RWPE2 (cell line): ENCODE data around the gene BTBD3.

Experiments
- ATAC-seq: fragments of 200-7000 bp; cut with Tn5 transposase; 3 replicates; pipeline ENCODE4 v1.9.1; 2021; ENCODE audit warnings: low read depth
- DNase-seq: peaks from one replicate; pipeline ENCODE4 v3.0.0-alpha.2; 2020; ENCODE audit warnings: low spot score
- H3K27ac ChIP-seq: fragments of 450-650 bp; 2 replicates; pipeline ENCODE4 v1.5.1; 2017; ENCODE audit warnings: mild to moderate bottlenecking; ENCODE audit not compliant: poor library complexity, severe bottlenecking
- H3K27me3 ChIP-seq: fragments of 250-450 bp; sonication (Bioruptor Pico); 2 replicates; pipeline ENCODE4 v1.5.1; 2021; ENCODE audit warnings: mild to moderate bottlenecking, moderate library complexity; ENCODE audit not compliant: insufficient read depth, poor library complexity, severe bottlenecking
- H3K36me3 ChIP-seq: fragments of 250-450 bp; sonication (Bioruptor Pico); 2 replicates; pipeline ENCODE4 v1.5.1; 2020; ENCODE audit warnings: low read depth, mild to moderate bottlenecking, moderate library complexity
- H3K4me1 ChIP-seq: fragments of 250-450 bp; sonication (Bioruptor Pico); 2 replicates; pipeline ENCODE4 v1.5.1; 2021; ENCODE audit warnings: mild to moderate bottlenecking, moderate library complexity; ENCODE audit not compliant: insufficient read depth, poor library complexity, severe bottlenecking
- H3K4me3 ChIP-seq: fragments of 250-450 bp; sonication (Bioruptor Pico); 2 replicates; pipeline ENCODE4 v1.5.1; 2021; ENCODE audit warnings: mild to moderate bottlenecking, moderate library complexity; ENCODE audit not compliant: severe bottlenecking
- H3K9me3 ChIP-seq: fragments of 250-450 bp; sonication (Bioruptor Pico); 2 replicates; pipeline ENCODE4 v1.5.1; 2021; ENCODE audit warnings: mild to moderate bottlenecking, moderate library complexity; ENCODE audit not compliant: severe bottlenecking
- TF ChIP-seq, protein P1 (sequence below): fragments of 450-650 bp; IDR thresholded peaks from one replicate; pipeline ENCODE4 v1.5.1; 2017; ENCODE audit warnings: mild to moderate bottlenecking, moderate library complexity; ENCODE audit not compliant: poor library complexity, severe bottlenecking

BTBD3 gene

DNA sequence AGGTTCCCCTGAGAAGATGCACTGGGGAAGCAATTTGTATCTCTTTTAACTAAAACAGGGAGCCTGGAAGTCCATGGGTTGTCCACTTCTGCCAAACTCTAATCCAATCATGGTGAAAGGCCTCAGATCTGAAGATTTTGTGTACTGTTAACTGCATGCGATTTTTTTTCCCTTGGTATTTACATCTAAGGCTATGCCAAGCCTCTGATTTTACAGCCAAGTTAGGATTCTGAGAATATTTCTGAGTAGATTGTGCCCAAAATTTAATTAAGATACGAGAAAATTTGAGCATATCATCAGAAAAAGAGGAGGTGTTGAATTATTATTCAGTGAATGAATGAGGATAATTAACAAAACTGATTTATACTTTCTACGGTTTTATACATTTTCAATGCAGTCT is 34.0 kb downstream of the BTBD3 start:
- ATAC-seq (no peak), DNase-seq (no peak)
- TF ChIP-seq, protein P1, sequence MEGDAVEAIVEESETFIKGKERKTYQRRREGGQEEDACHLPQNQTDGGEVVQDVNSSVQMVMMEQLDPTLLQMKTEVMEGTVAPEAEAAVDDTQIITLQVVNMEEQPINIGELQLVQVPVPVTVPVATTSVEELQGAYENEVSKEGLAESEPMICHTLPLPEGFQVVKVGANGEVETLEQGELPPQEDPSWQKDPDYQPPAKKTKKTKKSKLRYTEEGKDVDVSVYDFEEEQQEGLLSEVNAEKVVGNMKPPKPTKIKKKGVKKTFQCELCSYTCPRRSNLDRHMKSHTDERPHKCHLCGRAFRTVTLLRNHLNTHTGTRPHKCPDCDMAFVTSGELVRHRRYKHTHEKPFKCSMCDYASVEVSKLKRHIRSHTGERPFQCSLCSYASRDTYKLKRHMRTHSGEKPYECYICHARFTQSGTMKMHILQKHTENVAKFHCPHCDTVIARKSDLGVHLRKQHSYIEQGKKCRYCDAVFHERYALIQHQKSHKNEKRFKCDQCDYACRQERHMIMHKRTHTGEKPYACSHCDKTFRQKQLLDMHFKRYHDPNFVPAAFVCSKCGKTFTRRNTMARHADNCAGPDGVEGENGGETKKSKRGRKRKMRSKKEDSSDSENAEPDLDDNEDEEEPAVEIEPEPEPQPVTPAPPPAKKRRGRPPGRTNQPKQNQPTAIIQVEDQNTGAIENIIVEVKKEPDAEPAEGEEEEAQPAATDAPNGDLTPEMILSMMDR = no peak
- Histone ChIP-seq H3K36me3 (no peaks in the 10 kb centered on the region), H3K27me3 (no peaks in the 10 kb centered on the region), H3K27ac (no peak overlapping the region), H3K4me3 (no peak overlapping the region), H3K9me3 (no peaks in the 10 kb centered on the region), H3K4me1 (no peaks in the 10 kb centered on the region)

DNA sequence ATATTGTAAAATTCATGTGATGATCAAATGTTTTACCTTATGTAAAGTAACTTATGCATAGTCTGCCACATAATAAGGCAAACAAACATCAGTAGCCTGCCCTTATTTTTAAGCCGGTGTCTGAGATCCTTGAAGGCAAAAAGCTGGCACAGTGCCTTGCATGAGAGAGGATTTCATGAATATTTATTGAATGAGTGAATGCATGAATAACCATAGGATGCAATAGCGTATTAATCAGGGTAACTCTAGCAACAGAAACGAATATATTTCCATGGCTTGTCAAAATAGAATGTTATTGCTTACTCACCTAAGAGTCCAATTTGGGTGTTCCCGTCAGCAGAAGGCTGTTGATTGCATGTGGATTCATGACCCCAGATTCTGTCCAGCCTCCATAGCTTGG is 34.9 kb downstream of the BTBD3 start:
- Histone ChIP-seq H3K4me1 (no peaks in the 10 kb centered on the region), H3K9me3 (no peaks in the 10 kb centered on the region), H3K4me3 (no peak overlapping the region), H3K36me3 (no peaks in the 10 kb centered on the region), H3K27me3 (no peaks in the 10 kb centered on the region), H3K27ac (no peak overlapping the region)
- DNase-seq (no peak), ATAC-seq (no peak)
- TF ChIP-seq, protein P1 = no peak

DNA sequence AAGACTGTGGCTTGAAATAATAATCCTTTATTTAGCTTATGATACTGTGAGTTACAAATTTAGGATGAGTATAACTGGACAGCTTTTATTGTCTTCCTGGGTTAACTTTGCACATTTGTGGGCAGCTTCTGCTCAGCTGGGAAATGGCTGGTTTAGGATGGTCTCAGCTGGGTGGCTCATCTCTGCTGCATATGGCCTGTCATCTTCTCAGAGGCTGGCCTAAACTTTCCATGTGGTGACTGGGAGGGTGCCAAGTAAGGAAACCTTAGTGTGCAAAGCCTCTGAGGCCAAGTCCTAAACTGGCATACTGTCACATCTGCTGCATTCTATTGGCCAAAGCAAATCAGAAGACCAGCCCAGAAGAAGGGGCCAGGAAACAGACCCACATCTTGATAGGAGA is 40.2 kb downstream of the BTBD3 start:
- no peaks in the 10 kb centered on the region for H3K36me3 ChIP-seq
- H3K4me1 ChIP-seq = no peaks in the 10 kb centered on the region
- no peaks in the 10 kb centered on the region for H3K27me3 ChIP-seq
- H3K27ac ChIP-seq = no peak overlapping the region
- H3K9me3 ChIP-seq = no peaks in the 10 kb centered on the region
- ATAC-seq (no peak), DNase-seq (no peak)
- TF ChIP-seq, protein P1 = no peak
- no peak overlapping the region for H3K4me3 ChIP-seq

DNA sequence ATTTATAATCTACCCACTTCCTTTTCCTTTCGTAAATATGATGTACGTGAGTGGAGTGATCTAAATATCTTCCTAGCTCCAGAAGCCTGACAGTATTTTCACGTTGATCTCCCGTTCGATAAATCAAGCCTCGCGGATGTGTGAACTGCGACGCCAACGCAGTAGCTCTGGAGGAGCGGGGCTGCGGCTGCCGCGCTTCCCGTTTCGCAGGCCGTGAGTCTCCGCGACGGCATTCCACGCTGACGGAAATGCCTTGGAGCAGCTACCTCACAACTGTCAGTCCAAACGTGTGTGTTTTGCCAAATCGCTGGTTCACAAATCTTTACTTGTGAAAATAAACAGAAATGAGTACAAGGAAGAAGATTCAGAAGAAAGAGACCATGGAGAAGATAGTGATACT is 41.2 kb downstream of the BTBD3 start:
- DNase-seq (no peak), ATAC-seq (no peak)
- no peak overlapping the region for H3K27ac ChIP-seq
- H3K4me1 ChIP-seq = no peaks in the 10 kb centered on the region
- H3K9me3 ChIP-seq = no peaks in the 10 kb centered on the region
- TF ChIP-seq, protein P1 = no peak
- H3K27me3 ChIP-seq = no peaks in the 10 kb centered on the region
- no peak overlapping the region for H3K4me3 ChIP-seq
- H3K36me3 ChIP-seq = no peaks in the 10 kb centered on the region

DNA sequence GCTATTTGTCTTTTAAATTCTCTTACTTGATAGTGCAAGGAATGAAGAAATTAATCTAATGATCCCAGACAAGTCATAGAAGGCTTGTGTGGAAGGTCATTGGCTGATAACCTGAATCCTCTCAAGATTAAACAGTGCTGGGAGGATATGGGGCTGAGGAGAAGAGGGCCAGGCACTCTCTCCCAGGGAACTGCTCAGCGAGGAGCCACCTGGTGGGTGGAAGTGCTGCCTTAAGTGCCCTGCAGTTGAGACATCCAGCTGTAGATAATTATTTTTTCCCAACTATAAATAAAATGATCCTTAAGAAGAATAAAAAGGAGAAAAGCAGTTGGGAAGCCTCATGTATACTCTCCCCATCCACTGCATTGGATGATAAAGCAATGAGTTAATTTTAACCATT is 47.9 kb downstream of the BTBD3 start:
- Histone ChIP-seq H3K4me3 (no peak overlapping the region), H3K36me3 (no peaks in the 10 kb centered on the region), H3K4me1 (no peaks in the 10 kb centered on the region), H3K27ac (no peak overlapping the region), H3K27me3 (no peaks in the 10 kb centered on the region), H3K9me3 (no peaks in the 10 kb centered on the region)
- DNase-seq = no peak
- peak; percentile 51; the same call in 1 of the 3 replicates for ATAC-seq
- TF ChIP-seq, protein P1 = peak; percentile 26
